GM18502 (cell line): ENCODE data around the gene CILP2.

Experiments used
- ATAC-seq: cut with Tn5 transposase; IDR thresholded peaks from one replicate; pipeline ENCODE4 v1.9.1; 2021; ENCODE audit warnings: mild to moderate bottlenecking; ENCODE audit not compliant: unreplicated experiment, poor library complexity

Gene CILP2

DNA sequence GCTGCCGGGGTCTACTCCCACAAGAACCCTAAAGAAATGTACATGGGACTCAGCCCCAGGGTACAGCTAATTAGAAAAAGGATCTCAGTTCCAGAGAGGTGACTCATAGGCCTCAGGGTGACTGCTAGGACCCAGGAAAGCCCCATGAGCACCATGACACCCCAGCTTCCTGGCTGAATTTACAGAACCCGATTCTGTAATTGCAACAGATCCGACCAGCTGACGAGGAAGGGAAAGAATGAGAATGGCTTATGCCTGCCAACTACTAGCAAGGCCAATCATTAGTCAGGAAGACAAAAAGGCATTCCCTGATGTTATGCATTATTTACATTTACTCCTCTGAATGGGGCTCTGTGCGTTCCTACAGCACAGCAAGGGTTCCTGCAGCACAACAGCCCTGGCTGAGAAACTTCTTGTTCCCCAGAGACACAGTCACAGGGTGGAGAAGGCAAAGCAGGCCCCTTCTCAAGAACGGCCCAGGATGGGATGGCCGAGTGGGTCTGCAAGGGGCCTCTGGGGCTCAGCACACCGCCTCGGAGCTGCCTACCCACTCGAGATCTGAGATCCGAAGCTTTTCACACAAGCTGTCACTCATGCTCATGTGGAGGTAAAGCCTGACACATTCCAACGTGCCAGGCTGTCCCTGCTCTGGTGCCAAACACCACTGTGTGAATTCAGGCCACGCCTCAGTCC lies 53.2 kb downstream of the CILP2 start:
- ATAC-seq = peak; percentile 85

DNA sequence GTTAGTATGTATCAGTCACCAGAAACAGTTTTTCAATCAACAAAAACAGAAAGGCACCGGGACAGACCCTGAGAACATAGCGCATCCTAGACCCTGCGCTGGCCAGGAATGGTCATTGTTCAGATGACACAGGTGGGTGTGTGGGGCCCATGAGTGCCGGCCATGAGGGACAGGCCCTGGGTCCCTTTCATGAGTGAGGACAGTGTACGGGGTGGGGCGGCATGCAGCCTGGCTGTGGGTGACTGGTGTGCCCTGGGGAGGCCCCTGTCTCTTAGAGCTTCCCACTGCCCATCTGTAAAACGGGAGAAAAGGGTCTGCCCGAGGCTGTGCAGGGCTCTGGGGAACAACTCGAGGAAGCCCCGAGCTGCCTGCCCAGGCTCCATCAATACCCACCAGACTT lies 54.6 kb downstream of the CILP2 start:
- no peak for ATAC-seq

DNA sequence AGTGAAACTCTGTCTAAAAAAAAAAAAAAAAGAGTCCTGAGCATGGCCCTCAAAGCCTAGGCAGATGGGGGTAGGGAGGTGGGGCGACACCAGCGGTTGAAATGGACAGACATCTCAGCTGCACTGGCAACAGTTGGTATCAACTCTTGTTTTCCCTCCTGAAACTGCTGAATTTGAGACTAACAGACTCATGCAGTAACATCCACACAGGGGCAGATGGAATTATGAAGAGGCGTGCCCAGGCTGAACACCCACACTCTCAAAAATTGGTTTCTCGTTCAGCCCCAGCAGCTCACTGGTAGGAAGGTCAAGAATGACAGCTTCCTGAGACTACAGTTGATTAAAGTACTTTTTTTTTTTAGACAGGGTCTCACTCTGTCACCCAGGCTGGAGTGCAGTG lies 56.3 kb downstream of the CILP2 start:
- ATAC-seq = no peak

DNA sequence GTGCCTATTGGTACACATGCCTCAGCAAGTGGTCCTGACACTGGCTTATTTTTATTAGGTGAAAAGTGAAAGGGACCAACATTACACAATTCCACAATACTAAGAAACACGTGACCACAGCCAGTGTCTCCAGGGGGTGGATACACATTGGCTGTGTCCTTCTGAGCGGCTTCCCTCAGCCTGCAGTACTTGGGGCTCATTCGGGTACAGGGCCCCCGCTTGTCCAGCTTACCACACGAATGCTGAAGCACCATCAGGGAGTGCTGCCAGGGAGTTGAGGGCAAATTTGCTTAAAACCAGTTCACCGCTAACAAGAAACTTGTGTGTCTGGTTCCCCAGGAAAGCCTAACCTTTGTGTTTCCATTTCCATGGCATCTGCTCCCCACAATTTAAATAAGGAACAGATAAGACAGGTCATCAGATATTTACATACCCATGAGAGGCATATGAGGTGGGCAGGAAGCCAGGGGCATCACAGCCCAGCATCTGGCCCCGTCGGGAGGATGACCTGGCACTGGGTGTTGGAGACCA lies 57.2 kb downstream of the CILP2 start:
- no peak for ATAC-seq
